ENCODE data around the gene SERPINA5.
A peak's percentile ranks its signal among the peaks of the same experiment; 100 is the strongest.
"Not testable (repeated sequence)": the region's sequence is repeated elsewhere in the genome, so short reads cannot be mapped to it uniquely, and the experiment has no call there.

The SERPINA5 gene

DNA sequence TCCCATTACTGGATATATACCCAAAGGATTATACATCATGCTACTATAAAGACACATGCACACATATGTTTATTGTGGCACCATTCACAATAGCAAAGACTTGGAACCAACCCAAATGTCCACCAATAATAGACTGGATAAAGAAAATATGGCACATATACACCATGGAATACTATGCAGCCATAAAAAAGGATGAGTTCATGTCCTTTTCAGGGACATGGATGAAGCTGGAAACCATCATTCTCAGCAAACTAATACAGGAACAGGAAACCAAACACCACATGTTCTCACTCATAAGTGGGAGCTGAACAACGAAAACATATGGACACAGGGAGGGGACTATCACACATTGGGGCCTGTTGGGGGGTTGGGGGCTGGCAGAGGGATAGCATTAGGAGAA is 27.7 kb downstream of the SERPINA5 start:
- DNase-seq: not testable (repeated sequence)

DNA sequence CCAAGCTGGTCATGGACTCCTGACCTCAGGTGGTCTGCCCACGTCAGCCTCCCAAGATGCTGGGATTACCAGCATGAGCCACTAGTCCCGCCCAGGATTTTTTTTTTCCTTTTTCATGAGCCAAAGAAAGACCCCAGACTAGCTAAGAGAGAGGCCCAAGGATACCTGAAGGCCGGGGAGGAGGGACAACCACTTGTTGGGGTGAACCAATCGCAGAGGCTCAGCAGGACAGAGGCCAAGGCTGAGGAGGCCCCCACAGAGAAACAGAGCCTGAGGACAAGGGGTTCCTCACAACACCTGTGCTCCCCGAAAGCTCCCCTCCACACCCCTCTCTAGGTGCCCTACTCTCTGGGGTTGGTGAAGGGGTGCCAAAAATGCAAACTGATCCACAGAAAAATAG is 30.0 kb downstream of the SERPINA5 start:
- no peak for DNase-seq

DNA sequence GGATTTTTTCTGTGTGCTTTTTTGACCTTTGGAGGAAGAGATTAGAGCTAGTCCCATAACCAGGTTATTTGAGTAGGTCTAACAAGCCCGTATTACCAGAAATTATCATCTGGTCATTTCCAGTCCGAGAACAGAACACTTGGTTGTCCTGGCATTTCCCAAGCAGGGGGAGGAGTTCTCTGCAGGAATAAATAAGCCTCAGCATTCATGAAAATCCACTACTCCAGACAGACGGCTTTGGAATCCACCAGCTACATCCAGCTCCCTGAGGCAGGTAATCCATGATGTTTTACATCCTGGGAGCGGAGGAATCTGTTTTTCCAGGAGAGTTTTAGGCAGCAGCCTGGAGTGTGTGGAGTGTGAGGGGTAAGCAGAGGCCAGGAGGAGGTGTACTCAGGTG is 30.9 kb downstream of the SERPINA5 start, which contains the start of gene SERPINA3:
SERPINA3 (plus strand) TSS at position 218 of the 400 bp plus-strand sequence. CDS start 2,051 bp downstream, outside the sequence.
- DNase-seq: no peak

DNA sequence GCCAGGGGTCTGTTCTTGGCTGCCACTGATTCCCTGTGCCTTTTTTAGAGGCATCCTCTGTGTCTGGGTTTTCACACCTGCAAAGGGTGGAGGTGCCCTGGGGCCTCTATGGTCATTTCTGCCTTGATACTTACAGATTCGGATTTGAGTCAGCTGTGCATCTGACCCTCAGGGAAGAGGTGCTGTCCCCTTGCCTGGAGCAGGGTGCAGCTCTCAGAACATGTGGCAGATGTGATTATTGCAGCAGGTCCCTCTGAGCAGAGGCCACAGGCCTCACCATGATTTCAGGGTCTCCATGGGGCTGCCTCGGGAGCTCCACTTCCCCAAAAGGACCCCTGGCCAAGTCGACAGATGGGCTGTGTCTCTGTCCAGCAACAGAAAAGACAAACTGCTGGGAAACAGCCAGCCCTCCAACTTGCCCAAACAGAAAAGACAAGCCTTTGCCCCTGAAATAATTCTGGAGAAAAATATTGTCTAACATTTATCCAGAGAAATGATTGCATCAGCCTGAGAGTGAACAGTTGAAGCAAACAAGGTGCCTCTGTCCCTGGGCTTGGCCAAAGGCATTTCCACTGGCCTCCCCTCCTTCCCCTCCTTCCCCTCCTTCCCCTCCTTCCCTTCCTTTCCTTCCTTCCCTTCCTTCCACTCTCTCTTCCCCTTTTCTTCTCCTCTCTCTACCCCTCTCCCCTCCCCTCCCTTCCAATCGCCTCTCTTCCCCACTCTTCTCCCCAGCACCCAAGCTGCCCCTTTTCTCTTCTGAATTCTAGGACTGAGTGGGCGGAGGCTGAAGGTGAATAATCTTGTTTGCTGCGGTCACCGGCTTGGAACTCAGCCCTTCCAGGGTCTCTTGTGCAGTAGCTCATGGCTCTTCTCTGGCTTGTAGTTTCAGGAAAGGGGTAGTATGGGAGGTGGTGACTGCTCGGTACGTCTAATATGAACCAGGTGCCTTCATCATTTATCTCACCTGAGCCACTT is 31.6 kb downstream of the SERPINA5 start:
- no peak for DNase-seq

DNA sequence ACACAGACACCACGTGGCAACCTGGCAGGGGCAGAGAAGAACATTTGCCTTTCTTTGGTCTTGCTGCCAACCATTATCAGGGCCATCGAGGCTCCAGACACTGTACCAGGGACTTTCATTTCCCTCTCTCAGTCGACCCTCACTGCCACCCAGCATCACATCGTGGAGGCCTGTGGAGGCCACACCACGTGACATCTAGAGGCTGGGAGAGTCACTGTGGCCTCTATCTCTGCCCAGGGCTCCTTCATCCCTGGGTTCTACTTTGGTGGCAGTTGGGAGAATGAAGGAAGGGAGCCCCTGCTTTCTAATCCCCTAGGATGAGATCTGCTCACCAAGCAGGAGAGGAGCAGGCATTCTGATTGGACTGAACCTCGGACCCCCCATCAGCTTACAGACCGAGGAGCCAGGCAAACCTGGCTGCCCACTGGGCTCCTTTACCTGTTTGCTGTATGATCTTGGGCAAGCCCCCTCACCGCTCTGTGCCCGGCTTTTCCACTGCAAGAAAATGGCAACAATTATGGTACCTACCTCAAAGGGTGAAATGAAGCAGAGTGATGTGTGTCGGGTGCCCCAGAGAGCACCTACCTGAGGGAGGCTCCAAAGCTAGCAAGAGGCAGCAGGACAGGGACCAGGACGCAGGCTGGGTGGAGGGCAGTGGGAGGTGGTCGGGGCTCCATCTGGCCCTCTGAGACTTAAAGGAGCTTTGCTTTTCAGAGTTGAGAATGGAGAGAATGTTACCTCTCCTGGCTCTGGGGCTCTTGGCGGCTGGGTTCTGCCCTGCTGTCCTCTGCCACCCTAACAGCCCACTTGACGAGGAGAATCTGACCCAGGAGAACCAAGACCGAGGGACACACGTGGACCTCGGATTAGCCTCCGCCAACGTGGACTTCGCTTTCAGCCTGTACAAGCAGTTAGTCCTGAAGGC is 32.8 kb downstream of the SERPINA5 start:
- DNase-seq: no peak

DNA sequence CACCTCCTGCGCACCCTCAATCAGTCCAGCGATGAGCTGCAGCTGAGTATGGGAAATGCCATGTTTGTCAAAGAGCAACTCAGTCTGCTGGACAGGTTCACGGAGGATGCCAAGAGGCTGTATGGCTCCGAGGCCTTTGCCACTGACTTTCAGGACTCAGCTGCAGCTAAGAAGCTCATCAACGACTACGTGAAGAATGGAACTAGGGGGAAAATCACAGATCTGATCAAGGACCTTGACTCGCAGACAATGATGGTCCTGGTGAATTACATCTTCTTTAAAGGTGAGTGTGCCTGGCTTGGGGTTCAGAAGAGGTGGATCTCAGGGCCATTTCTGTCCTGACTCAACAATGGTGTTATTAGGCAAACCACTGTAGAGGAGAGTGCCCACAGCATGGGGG is 33.6 kb downstream of the SERPINA5 start:
- DNase-seq: no peak

DNA sequence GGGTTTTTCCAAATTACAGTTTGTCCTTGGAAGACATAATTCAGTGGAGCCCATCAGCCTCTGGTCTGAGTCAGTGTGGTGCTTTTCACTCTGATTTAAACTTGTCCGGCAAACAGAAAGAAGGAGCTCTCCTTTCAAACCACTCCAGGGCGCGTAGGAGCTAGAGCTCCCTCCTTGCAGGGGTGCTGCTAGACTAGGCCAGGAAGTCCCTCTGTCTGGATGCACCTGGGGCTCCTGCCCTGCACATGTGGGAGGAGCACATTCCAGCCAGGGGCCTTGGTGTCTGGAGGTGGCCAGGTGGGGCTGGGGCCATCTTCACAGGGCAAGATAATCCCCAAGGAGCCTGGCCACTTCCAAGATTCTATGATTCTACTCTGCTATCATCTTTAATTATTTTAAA is 34.0 kb downstream of the SERPINA5 start:
- no peak for DNase-seq

DNA sequence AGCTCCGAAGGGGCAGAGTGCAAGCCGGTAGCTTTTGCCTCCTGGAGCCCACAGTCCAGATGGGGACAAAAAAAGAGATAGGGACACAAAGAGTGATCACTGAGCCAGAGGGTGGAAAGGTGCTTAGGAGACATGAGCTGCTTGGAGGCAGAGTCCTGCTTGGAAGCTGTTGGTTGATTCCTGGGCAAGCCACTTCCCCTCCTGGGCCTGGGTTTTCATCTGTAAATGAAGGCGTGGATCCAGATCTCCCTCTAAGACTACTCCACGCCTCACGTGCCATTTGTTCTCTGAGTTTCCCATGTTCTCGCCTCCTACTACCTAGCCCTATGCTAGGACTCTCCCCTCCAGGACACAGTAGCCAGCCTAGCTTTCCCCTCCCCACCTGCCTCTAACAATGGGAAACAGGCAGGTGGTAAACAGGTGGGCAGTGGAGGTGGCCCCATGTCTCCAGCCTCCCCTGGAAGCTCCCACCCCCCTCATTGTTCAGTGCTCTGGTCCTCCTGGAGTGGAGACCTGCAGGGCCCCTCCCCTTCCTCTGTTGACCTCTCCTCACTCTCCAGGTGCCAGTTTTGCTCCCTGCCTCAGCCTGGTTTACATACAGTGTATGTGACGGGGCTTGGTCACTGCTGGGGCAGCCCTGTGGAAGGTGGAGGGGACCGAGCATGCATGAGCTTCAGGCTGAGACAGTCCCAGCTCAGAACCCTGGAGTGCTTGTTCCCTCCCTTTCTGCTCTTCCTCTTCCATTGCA is 34.8 kb downstream of the SERPINA5 start:
- no peak for DNase-seq

DNA sequence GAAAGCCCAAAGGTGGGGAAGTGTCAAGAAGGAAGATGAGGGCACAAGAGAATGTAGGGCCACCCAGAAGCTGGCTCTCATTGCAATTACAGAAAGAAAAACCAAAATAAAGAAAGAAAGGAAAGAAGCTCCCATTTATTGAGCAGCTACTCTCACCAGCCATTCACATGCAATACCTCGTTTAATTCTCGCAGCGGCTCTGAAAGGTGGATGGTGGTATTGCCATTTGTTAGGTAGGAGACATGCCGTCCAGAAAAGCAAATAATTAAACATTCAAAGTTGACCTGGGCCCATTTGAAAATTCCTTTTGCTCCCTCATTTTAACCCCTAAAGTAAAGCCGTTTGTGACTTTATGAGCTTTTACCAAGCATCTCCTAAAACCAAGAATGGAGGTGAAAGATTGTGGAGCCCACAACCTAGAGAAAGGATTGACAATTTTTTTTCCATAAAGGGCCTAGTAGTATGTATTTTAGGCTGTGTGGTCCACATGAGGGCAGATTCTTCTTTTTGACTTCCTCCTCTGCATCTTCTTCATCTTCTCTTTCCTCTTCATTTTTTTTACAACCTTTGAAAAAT is 36.2 kb downstream of the SERPINA5 start:
- no peak for DNase-seq

DNA sequence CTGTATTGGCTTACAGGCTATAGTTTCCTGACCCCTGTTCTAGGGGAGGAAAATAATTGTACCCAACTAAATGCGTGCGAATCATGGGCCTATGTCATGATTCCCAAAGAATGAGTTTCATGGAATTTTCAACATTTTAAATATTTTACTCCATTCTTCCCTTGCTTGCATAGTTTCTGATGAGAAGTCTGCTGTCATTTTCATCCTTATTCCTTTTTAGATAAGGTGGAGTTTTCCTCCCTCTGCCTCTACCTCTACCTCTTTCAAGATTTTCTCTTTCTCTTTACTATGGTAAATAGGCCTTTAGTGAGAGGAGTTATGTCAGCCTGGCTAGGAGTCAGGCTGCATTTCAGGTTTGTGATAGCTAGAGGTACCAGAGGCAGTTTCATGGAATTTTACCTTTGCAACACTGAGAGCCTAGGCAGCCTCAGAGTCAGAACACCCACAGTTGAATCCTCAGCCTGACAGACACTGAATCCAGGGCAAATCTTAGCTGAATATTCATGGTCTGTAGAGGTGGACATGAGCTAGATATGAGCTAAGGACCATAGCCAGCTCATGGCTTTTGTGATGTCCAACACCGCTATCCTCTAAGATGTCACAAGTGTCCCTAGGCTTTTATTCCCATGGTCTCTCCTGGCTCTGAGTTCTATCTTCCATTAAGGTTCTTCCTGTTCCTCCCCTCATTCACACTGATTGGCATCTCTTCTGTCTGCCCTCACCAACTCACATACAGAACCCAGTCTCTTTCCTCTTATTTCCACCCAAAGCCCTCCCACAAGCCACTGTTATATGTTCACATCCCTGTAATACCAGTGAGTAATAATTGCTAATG is 37.0 kb downstream of the SERPINA5 start:
- DNase-seq: no peak

DNA sequence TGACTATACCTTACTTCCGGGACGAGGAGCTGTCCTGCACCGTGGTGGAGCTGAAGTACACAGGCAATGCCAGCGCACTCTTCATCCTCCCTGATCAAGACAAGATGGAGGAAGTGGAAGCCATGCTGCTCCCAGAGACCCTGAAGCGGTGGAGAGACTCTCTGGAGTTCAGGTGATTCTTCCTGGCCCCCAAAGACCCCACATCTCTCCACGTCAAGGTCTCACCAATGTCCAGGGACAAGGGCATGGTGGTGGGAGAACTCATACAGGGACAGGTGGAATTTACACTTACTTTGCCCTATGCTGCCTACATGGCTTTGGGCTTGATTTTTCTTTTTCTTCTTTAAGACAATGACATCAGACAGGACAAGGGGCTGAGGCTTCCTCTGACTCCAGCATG is 38.1 kb downstream of the SERPINA5 start:
- DNase-seq: no peak

DNA sequence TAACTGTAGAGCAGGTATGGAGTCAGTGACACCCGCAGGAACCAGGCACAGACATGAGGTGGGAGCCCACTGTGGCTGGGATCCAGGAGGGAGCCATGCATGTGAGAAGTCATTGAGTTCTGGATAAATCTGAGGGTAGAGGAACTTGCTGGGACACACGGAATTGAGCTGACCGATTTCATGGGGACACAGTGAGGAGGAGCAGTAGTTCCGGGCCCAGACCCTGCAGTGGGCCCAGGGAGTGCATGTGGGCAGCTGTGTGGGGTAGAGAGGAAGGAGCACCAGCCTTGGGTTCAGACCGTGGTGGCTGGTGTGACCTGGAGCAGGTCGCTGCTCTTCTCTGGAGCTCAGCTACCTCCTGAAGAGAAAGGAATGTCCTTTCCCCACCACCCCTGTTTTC is 39.4 kb downstream of the SERPINA5 start:
- no peak for DNase-seq

DNA sequence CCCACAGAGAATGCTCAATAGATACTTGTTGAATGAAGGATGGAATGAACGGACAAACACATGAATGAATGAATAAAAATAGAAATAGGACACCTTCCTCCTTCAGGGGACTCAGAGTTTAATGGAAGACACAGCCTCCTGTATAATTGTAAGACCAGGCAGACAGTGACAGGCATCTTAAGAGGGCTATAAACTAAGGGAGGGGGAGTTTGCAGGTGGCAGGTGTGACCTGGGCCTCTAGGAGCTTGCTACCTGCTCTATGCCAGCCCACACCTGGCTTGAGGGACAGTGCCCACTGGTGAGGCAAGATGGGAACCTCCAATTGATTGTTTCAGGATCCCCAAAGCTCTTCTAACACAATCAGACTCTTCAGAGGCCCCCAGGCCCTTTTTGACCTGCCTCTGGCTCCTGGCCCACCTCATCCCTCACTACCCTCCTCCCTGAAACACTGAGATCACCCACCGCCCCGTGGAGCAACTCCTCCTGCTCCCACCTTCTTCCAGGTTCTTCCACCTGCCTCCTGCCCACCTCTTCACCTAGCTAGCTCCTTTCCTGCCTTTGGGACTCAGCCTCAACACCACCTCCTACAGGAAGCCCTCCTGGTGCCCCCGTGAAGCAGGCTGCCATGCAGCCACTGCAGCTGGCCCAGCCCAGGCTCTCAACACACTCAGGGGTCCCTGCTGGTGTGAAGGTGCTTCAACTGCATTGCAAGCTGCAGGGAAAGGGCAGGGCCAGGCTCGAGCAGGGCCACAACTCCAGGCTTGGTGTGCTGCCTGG is 40.3 kb downstream of the SERPINA5 start:
- DNase-seq: no peak

DNA sequence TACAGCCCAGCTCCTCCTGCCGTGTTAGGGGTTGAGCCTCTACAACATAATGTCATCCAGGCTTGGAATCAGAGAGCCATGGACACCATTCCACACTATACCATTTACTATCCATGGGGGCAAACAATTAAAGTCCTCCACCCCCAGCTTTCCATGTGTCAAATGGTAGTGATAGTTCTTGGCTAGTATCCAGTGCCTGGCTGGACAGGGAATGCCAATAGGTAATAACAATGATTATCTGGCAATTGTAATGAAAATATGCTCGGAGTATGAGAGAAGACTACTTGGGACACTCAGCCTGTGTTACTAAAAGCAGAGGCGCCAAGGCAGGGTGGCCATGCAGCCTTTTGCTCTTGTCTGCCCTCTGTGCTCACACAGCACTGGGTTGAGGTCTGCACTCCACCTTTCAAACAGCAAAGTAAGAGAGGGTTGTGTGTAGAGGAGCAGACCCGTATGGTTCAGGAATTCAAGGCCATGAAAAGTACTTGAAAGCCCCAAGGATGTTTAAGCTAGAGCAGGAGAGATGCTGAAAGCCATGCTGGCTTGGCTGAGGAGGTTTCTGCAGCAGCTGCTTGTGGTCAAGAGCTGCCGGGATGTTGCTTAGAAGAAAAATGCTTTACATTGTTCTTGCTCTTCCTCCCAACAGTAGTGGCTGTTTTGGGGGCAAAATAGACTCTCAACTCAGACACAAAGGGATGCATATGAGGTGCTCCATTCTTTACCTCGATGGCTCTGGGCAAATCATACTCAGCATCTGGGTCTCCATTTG is 41.6 kb downstream of the SERPINA5 start:
- DNase-seq: no peak

DNA sequence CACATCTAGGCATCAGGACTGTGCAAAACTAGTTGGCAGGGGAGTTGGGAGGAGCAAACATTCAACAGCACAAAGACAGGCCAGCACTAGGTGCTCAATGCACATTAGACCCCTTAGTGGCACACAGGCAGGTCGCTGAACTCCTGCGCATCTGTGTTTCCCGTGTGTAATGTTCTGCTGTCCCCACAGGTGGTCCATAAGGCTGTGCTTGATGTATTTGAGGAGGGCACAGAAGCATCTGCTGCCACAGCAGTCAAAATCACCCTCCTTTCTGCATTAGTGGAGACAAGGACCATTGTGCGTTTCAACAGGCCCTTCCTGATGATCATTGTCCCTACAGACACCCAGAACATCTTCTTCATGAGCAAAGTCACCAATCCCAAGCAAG is 42.2 kb downstream of the SERPINA5 start:
- no peak for DNase-seq

DNA sequence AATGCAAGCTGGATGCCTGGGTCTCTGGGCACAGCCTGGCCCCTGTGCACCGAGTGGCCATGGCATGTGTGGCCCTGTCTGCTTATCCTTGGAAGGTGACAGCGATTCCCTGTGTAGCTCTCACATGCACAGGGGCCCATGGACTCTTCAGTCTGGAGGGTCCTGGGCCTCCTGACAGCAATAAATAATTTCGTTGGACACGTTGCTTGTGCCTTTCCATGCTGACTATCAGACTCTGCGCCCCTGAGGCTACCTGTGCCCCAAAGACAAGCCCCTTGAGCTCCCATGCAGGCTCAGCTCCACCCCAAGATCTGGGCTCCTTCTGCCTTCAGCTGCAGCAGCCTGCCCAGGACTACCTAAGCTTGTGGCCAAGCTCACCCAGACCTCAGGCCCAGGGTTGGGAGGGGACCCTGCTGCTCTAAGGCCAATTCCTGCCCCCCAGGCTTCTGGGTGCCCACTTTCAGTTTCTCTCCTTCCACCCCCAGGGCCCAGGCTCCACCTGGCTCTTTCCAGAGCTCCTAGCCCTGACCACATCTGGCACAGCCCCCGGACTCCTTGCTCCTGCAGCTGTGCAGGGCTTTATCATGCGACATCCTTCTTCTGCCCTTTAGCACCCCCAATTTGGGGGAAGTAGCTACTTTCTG is 42.8 kb downstream of the SERPINA5 start:
- no peak for DNase-seq

DNA sequence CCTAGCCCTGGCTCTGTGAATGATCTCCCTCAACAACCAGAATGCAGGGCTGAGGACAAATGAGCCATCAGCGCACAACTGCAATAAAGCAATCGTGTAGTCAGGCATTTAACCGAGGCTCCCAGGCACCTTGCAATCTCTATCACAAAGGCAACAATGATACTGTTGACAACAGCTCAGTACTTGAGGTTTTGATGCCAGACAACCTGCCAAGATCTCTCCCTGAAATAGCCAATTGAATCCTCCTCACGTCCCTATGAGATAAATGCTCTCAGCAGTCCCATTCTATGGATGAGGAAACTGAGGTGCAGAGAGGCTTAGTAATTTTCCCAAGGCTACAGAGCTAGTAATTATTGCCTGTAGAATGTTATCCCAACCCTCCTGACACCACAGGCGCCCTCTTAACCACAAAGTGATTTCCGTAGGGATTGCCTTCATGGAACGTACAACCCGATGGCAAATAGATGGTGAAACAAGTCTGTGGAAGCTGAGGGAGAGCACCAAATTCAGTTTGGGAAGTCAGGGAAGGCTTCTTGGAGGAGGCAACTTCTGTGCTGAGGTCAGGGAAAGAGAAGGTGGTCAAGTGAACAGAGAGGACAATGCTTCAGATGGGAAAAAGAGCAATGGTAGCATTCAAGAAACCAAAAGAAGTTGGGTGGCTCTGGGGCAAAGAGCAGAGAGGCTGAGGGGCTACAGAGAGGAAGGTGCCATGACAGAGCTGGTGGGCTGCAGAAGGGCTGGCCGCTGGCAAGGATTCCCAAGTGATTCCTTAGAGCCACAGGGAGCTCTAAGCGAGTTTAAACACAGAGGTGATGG is 43.5 kb downstream of the SERPINA5 start:
- peak in 1 of 6 experiments; percentile 1 for DNase-seq

DNA sequence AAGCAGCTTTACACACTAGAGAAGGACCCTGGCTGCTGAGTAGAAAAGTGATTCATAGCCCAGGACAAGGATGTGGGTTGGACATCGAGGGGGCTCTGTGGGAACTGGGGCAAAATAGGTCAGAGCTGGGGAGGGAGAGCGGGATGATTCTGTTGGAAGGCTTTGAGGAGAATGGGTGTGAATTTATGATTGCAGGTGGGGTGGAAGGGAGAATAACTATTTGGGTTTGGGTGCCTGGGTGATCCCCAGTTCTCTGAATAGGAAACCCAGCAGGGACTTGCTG is 44.1 kb downstream of the SERPINA5 start:
- DNase-seq: no peak

DNA sequence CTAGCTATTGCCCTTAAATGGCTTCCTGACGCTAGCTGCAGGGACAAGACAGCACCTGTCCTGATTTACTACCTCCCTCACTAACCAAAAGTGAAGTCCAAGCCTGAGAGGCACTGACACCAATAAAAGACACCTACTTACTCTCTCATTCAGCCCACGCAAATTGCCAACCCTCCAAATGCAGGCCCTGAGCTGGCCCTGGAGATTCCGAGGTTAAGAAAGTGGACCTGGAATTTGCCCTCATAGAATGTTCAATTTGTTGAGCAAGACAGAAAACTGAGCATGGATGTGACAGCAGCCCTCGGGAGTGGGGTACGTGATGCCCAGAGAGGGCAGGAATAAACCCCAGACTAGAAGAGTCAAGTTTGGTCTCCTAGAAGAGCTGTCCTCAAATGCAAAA is 47.4 kb downstream of the SERPINA5 start:
- DNase-seq: no peak
